B cell (primary cell): ENCODE results near the gene LHPP. TPM values are rescaled to one million over a fixed set of nuclear protein-coding genes. Genes with fewer than 3 reads are reported as not detected.

Source experiments
- ATAC-seq: fragments of 200-7000 bp; cut with Tn5 transposase; one replicate; pipeline ENCODE4 v1.10.0; 2021; ENCODE audit warnings: low read depth, mild to moderate bottlenecking, moderate number of reproducible peaks, moderate library complexity
- CTCF ChIA-PET: fragments of 350-600 bp; sonication (Branson Sonifier 250); formaldehyde crosslinking; loops from one replicate; lab custom pipeline; 2021; ENCODE audit warnings: antibody characterized with exemption, inconsistent platforms; lab: Charles Lee
- POLR2A ChIA-PET: fragments of 350-600 bp; sonication (Branson Sonifier 250); formaldehyde crosslinking; loops from one replicate; lab custom pipeline; 2021; ENCODE audit warnings: antibody characterized with exemption; lab: Charles Lee
- DNase-seq: peaks from one replicate; pipeline ENCODE4 v3.0.0; 2013
- H2AFZ ChIP-seq: 2 replicates; pipeline ENCODE4 v1.6.1; 2012; ENCODE audit warnings: mild to moderate bottlenecking, low read depth, low read length; ENCODE audit not compliant: insufficient read depth, poor library complexity, severe bottlenecking
- H3K27ac ChIP-seq, 2 donors: 1 replicate in 1 of 2; 2 replicates in 1 of 2; pipeline ENCODE4 v1.5.1; 2012 to 2013; ENCODE audit warnings: low read length in 2 of 2, mild to moderate bottlenecking in 2 of 2, moderate library complexity in 1 of 2
- H3K27me3 ChIP-seq, 4 experiments: fragments of 200-600 bp in 1 of 4; sonication (generic) in 1 of 4; replicated peaks in 1 of 4; 1 replicate in 2 of 4; 2 replicates in 2 of 4; pipeline versions ENCODE4 v1.6.1 to v1.7.0; 2013 to 2016; ENCODE audit warnings: low read length in 3 of 4, mild to moderate bottlenecking in 2 of 4, mixed read lengths in 1 of 4, moderate library complexity in 1 of 4; ENCODE audit not compliant: insufficient read depth in 4 of 4, control insufficient read depth in 3 of 4; ENCODE audit errors: control extremely low read depth in 1 of 4
- H3K36me3 ChIP-seq, 2 experiments: replicated peaks in 1 of 2; 1 replicate in 1 of 2; 2 replicates in 1 of 2; pipeline versions ENCODE4 v1.6.1 to v1.7.1; 2013; ENCODE audit warnings: low read length in 1 of 2; ENCODE audit not compliant: insufficient read depth in 2 of 2, control insufficient read depth in 1 of 2; ENCODE audit errors: control extremely low read depth in 1 of 2, extremely low read depth in 1 of 2
- H3K4me1 ChIP-seq, 2 donors: fragments of 200-600 bp in 1 of 2; sonication (generic) in 1 of 2; 1 replicate in 1 of 2; 2 replicates in 1 of 2; pipeline versions ENCODE4 v1.5.1 to v1.6.1; 2013 to 2017; ENCODE audit warnings: low read length in 2 of 2; ENCODE audit not compliant: control insufficient read depth in 2 of 2, insufficient read depth in 2 of 2
- H3K4me2 ChIP-seq: replicated peaks from 2 replicates; pipeline ENCODE3; 2012; ENCODE audit warnings: mild to moderate bottlenecking, low read depth, low read length; ENCODE audit not compliant: poor library complexity, severe bottlenecking
- H3K4me3 ChIP-seq, 5 experiments: fragments of 200-600 bp in 1 of 5; sonication (generic) in 1 of 5; 1 replicate in 3 of 5; 2 replicates in 2 of 5; pipeline versions ENCODE4 v1.5.1 to v1.7.0; 2011 to 2016; ENCODE audit warnings: low read length in 4 of 5, mild to moderate bottlenecking in 4 of 5, low read depth in 2 of 5, control low read depth in 1 of 5, moderate library complexity in 1 of 5; ENCODE audit not compliant: insufficient read depth in 1 of 5; ENCODE audit errors: control extremely low read depth in 1 of 5, extremely low read depth in 1 of 5
- H3K79me2 ChIP-seq: fragments of 200-600 bp; sonication (generic); one replicate; pipeline ENCODE4 v1.6.0; 2016; ENCODE audit warnings: low read length; ENCODE audit not compliant: control insufficient read depth, insufficient read depth
- H3K9ac ChIP-seq: fragments of 200-600 bp; sonication (generic); 2 replicates; pipeline ENCODE4 v1.6.1; 2017; ENCODE audit warnings: mild to moderate bottlenecking, low read length, moderate library complexity
- H3K9me3 ChIP-seq, 3 donors: one replicate each; pipeline versions ENCODE4 v1.6.1 to v1.7.1; 2013; ENCODE audit warnings: low read length in 2 of 3; ENCODE audit not compliant: control insufficient read depth in 2 of 3, insufficient read depth in 1 of 3; ENCODE audit errors: control extremely low read depth in 1 of 3
- H4K20me1 ChIP-seq: 2 replicates; pipeline ENCODE4 v1.6.0; 2012; ENCODE audit warnings: mild to moderate bottlenecking, low read length; ENCODE audit not compliant: insufficient read depth, control insufficient read depth, poor library complexity, severe bottlenecking
- H3K27ac Mint-ChIP-seq: one replicate; pipeline ENCODE4 v1.8.0; 2021; ENCODE audit warnings: mixed read lengths
- H3K27me3 Mint-ChIP-seq: one replicate; pipeline ENCODE4 v1.8.0; 2021; ENCODE audit warnings: mixed read lengths
- H3K4me1 Mint-ChIP-seq: one replicate; pipeline ENCODE4 v1.8.0; 2021; ENCODE audit warnings: mixed read lengths
- H3K4me3 Mint-ChIP-seq: one replicate; pipeline ENCODE4 v1.8.0; 2021; ENCODE audit warnings: mixed read lengths
- H3K9me3 Mint-ChIP-seq: one replicate; pipeline ENCODE4 v1.8.0; 2022; ENCODE audit warnings: mixed read lengths; ENCODE audit not compliant: insufficient read depth
- CTCF ChIP-seq: fragments of 200-600 bp; IDR thresholded peaks from one replicate; pipeline ENCODE4 v1.8.0; 2022; ENCODE audit warnings: antibody characterized with exemption, mild to moderate bottlenecking
- EZH2 ChIP-seq: IDR thresholded peaks from 2 replicates; pipeline ENCODE4 v1.6.1; 2012; ENCODE audit warnings: borderline replicate concordance, low read depth, mild to moderate bottlenecking, moderate library complexity, low read length; ENCODE audit not compliant: insufficient read depth, poor library complexity, severe bottlenecking
- WGBS: methylation state at CpG from one replicate; pipeline ENCODE4 v1.1.5; 2013; ENCODE audit warnings: missing lambda C conversion rate; ENCODE audit not compliant: insufficient coverage; 5-methylcytosine and 5-hydroxymethylcytosine counted together
- intact Hi-C: fragments of 100-400 bp; cut with micrococcal nuclease; formaldehyde crosslinking; loops from one replicate; pipeline ENCODE4 v1.10.0; 2022
- polyA plus RNA-seq: library from polyadenylated mRNA; depleted of rRNA; stranded (reverse); fragments of >200 nt; gene quantifications from 2 replicates; pipeline ENCODE4 v1.2.3, GENCODE V29; 2012
- total RNA-seq, 2 donors: library from RNA; stranded (reverse); fragments of 120-200 nt in 1 of 2; gene quantifications; 1 replicate in 1 of 2; 2 replicates in 1 of 2; pipeline versions ENCODE4 v1.2.3 to v1.2.4, GENCODE V29; 2013 to 2022

The LHPP gene
- total and polyA plus RNA-seq, 2 donors (not counting 1 experiment from before 2014, with no cell fraction given) = 60.2 to 83.5 TPM

GRCh38 chr10:124611738-124612137 lies 150.1 kb downstream of the LHPP start:
- peak overlapping the region; percentile 36 for H2AFZ ChIP-seq
- ChIA-PET CTCF (interaction anchor here (1.0 to 5.1 kb wide), 7 partner anchors 9 to 130 kb away, joined by 3 to 26 read pairs (median 7); no protein-coding TSS in a partner anchor), POLR2A (interaction anchor here (0.6 to 11.6 kb wide), 9 partner anchors 9 to 129 kb away, joined by 3 to 163 read pairs (median 4); no protein-coding TSS in a partner anchor)
- Mint-ChIP-seq H3K4me1 (peaks cover 77% of the 10 kb centered on the region), H3K4me3 (peak overlapping the region; percentile 73), H3K27ac (peak overlapping the region; percentile 90), H3K9me3 (no peaks in the 10 kb centered on the region), H3K27me3 (no peaks in the 10 kb centered on the region)
- peak overlapping the region; percentile 67 for H3K4me2 ChIP-seq
- ATAC-seq = peak; percentile 8
- peak overlapping the region; percentile 22 for H3K9ac ChIP-seq
- peak overlapping the region; percentile 86 to 97 for H3K27ac ChIP-seq
- TF ChIP-seq EZH2 (no peak), CTCF (no peak)
- H3K9me3 ChIP-seq = peaks cover 0 to 9% (median 0%) of the 10 kb centered on the region in 3 donors
- 4% methylated on average over 11 of the region's 11 CpGs for WGBS
- H3K36me3 ChIP-seq = peaks cover 0 to 24% of the 10 kb centered on the region in 2 experiments
- peak; percentile 68 for DNase-seq
- no peaks in the 10 kb centered on the region for H3K27me3 ChIP-seq
- H3K4me1 ChIP-seq = peaks cover 75 to 95% of the 10 kb centered on the region in 2 donors
- no peaks in the 10 kb centered on the region for H4K20me1 ChIP-seq
- intact Hi-C loops = loop anchor here (1.0 to 10.0 kb wide), 3 partner anchors 8 to 147 kb away; partner anchors contain the start of gene LHPP
- peak overlapping the region in 1 of 5 experiments; percentile 18 for H3K4me3 ChIP-seq
- H3K79me2 ChIP-seq = peaks cover 87% of the 10 kb centered on the region
